ENCODE data around the gene HECTD4. TPM values are rescaled to one million over a fixed set of nuclear protein-coding genes. Genes with fewer than 3 reads are reported as not detected.

HECTD4 gene
- total and polyA plus RNA-seq, 2 of the 4 experiments (the other 2 are of a cell fraction): 12.9 to 13.0 TPM

GRCh38 chr12:112299704-112300103 lies 82.5 kb downstream of the HECTD4 start:
- H3K4ac ChIP-seq (ENCODE audit: low read depth, low read length): no peak overlapping the region
- no peak overlapping the region for H4K91ac ChIP-seq (ENCODE audit: insufficient read depth, low read depth, low read length)
- no peak overlapping the region for H3K27ac ChIP-seq (ENCODE audit: insufficient read depth, low read length)
- H2AK5ac ChIP-seq (ENCODE audit: low read depth, low read length): no peak overlapping the region
- H2BK15ac ChIP-seq (ENCODE audit: low read depth, low read length): no peak overlapping the region
- H3K9ac ChIP-seq (ENCODE audit: low read depth, low read length): no peak overlapping the region
- no peak for TF ChIP-seq RAD21 (IDR thresholded peaks at IDR 0.05; ENCODE audit: low read length)
- no peak for TF ChIP-seq BHLHE40 (IDR thresholded peaks at IDR 0.05; ENCODE audit: low read depth, low read length)
- TF ChIP-seq MXI1 (IDR thresholded peaks at IDR 0.05; ENCODE audit: borderline replicate concordance, low read depth, low read length): no peak
- no peak for TF ChIP-seq MAFK (IDR thresholded peaks at IDR 0.05; ENCODE audit: low read depth, low read length)
- no peak for TF ChIP-seq USF2 (IDR thresholded peaks at IDR 0.05; ENCODE audit: low read depth, low read length)
- no peak for TF ChIP-seq POLR2A (IDR thresholded peaks at IDR 0.05; ENCODE audit: low read depth, low read length)
- no peak for TF ChIP-seq MAZ (IDR thresholded peaks at IDR 0.05; ENCODE audit: borderline replicate concordance, low read depth, low read length)
- TF ChIP-seq ELK1 (IDR thresholded peaks at IDR 0.05; ENCODE audit: borderline replicate concordance, low read depth, low read length): no peak
- no peak for TF ChIP-seq CEBPB (IDR thresholded peaks at IDR 0.05; ENCODE audit: low read depth, low read length)
- no peak for TF ChIP-seq CTCF (conservative IDR thresholded peaks at IDR 0.05; ENCODE audit: low read depth, low read length)
- no peak for TF ChIP-seq RFX5 (IDR thresholded peaks at IDR 0.05; ENCODE audit: low read depth, low read length)
- TF ChIP-seq CHD1 (IDR thresholded peaks at IDR 0.05; ENCODE audit: low read depth, low read length): no peak
- TF ChIP-seq SMC3 (IDR thresholded peaks at IDR 0.05; ENCODE audit: low read depth, low read length): no peak
- POLR2A ChIA-PET (ENCODE audit: unreplicated experiment): no interaction called here
- H2BK20ac ChIP-seq (ENCODE audit: low read depth, low read length): no peak overlapping the region
- DNase-seq: no peak
- WGBS, 2 experiments (ENCODE audit: extremely low coverage in 2 of 2, insufficient read length in 1 of 2): 100% methylated on average over 1 of the region's 3 CpGs; no CpG with 5 or more reads in 1 of the 2 experiments
- H3K9me1 ChIP-seq (ENCODE audit: insufficient read depth, low read length): peaks cover 27% of the 10 kb centered on the region
- intact Hi-C loops (cut with micrococcal nuclease): no loop called here
- no peaks in the 10 kb centered on the region for H3K9me3 ChIP-seq (ENCODE audit: control insufficient read depth, insufficient read depth, low read length)
- CTCF ChIA-PET: no interaction called here
- dilution Hi-C loops (cut with HindIII; ENCODE audit: low sequenced_read_pairs, unreplicated experiment): no loop called here
- H4K20me1 ChIP-seq (ENCODE audit: insufficient read depth, low read length): peaks cover 15% of the 10 kb centered on the region
- H2BK5ac ChIP-seq (ENCODE audit: low read depth, low read length, poor library complexity, severe bottlenecking): no peak overlapping the region
- no peak overlapping the region for H3K18ac ChIP-seq (ENCODE audit: low read depth, low read length)
- no peak overlapping the region for H4K5ac ChIP-seq (ENCODE audit: low read depth, low read length)
- H3K56ac ChIP-seq (ENCODE audit: extremely low read depth, insufficient read depth, low read length): no peak overlapping the region
- H2BK120ac ChIP-seq (ENCODE audit: low read depth, low read length): no peak overlapping the region
- peaks cover 5% of the 10 kb centered on the region for H3K4me1 ChIP-seq (ENCODE audit: control insufficient read depth, insufficient read depth, low read length)
- no peak overlapping the region for H4K8ac ChIP-seq (ENCODE audit: low read depth in 2 of 2, low read length in 2 of 2)
- peaks cover 19 to 35% of the 10 kb centered on the region in 2 experiments; a peak in 3 of 4 replicates for H3K79me1 ChIP-seq (ENCODE audit: low read depth in 1 of 2, low read length in 2 of 2)
- H2AFZ ChIP-seq (replicated peaks; ENCODE audit: low read length, poor library complexity): no peak overlapping the region
- H3K36me3 ChIP-seq (ENCODE audit: control insufficient read depth, insufficient read depth, low read length): peaks cover 17% of the 10 kb centered on the region
- no peak overlapping the region for H3K14ac ChIP-seq (replicated peaks; ENCODE audit: low read depth, low read length)
- ATAC-seq (ENCODE audit: low read depth): no peak
- H3K4me3 ChIP-seq (ENCODE audit: insufficient read depth, low read depth, low read length): no peak overlapping the region
- H3K23ac ChIP-seq (ENCODE audit: low read depth, low read length): no peak overlapping the region
- in situ Hi-C loops (cut with MboI; ENCODE audit: low sequenced_read_pairs): no loop called here
- no TSS peak for BruUV-seq (replicated peaks)
- H3K27me3 ChIP-seq (ENCODE audit: control insufficient read depth, insufficient read depth, low read length): no peaks in the 10 kb centered on the region
- no peak overlapping the region for H2AK9ac ChIP-seq (replicated peaks; ENCODE audit: low read depth, low read length, poor library complexity)
- H3K4me2 ChIP-seq (ENCODE audit: low read depth, low read length): no peak overlapping the region

All from IMR-90 (cell line).